Measurements from ENCODE around the gene ASGR1.

GRCh38 chr17:7204336-7204735 is 25.2 kb upstream of the ASGR1 start:
- TF ChIP-seq POLR2AphosphoS5 (IDR thresholded peaks at IDR 0.05; ENCODE audit: insufficient read depth in 1 of 2, low read depth in 1 of 2), result no peak
- TF ChIP-seq, protein P1, sequence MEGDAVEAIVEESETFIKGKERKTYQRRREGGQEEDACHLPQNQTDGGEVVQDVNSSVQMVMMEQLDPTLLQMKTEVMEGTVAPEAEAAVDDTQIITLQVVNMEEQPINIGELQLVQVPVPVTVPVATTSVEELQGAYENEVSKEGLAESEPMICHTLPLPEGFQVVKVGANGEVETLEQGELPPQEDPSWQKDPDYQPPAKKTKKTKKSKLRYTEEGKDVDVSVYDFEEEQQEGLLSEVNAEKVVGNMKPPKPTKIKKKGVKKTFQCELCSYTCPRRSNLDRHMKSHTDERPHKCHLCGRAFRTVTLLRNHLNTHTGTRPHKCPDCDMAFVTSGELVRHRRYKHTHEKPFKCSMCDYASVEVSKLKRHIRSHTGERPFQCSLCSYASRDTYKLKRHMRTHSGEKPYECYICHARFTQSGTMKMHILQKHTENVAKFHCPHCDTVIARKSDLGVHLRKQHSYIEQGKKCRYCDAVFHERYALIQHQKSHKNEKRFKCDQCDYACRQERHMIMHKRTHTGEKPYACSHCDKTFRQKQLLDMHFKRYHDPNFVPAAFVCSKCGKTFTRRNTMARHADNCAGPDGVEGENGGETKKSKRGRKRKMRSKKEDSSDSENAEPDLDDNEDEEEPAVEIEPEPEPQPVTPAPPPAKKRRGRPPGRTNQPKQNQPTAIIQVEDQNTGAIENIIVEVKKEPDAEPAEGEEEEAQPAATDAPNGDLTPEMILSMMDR (IDR thresholded peaks at IDR 0.05), result no peak
- no peak for TF ChIP-seq POLR2A (IDR thresholded peaks at IDR 0.05)
